GM19043 (cell line): ENCODE data around the gene LCE2A.
"Not testable (repeated sequence)": the region's sequence is repeated elsewhere in the genome, so short reads cannot be mapped to it uniquely, and the experiment has no call there.

ENCODE experiments used
- ATAC-seq: cut with Tn5 transposase; IDR thresholded peaks from one replicate; pipeline ENCODE4 v1.9.1; 2021; ENCODE audit warnings: low read depth; ENCODE audit not compliant: unreplicated experiment

Gene LCE2A

GRCh38 chr1:152697701-152698600 lies at the start of gene LCE2A:
Gene LCE2A, plus strand, starts transcription at chr1:152698345. Its CDS starts 557 bp downstream, at chr1:152698902.
- ATAC-seq, result no peak

DNA sequence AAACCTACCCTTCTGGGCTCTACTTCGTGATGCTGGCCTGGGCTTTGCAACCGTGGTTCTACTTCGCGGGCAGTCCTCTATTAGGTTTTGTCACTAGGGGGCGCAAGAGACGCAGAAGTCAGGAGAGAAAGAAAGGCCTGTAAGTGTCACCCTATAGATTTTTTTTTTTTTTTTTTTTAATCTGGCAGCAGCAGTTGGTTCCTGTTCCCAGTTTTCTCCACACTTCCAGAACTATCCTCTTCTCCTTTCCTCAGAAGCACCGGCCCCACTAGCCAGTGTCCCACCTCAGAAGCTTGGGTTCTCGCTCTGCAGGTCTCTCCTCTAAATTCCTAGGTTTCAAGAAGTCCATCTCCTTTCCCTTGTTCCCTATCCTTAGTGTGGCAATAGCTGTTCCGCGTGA lies 44.0 kb upstream of the LCE2A start:
- no peak for ATAC-seq

DNA sequence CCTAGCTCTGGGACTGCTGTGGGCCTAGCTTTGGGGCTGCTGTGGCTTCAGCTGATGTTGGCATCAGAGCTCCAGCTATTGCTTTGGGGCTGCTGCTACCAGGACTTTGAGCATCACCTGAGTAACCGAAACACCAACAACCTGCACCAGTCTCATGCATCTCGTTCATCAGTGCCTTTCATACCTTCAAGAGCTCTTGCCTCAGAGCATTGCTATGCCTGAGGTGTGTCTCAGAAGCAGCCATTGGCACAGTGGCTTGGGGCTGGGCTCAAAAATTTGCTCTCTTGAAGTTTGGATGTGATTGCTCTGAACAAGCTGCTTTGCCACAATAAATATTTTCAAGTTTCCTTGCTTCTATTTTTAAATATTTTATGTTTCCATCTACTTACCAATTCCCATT lies 41.7 kb upstream of the LCE2A start:
- no peak for ATAC-seq

- no peak for ATAC-seq
Measured at GRCh38 chr1:152657677-152658076, 40.5 kb upstream of the LCE2A start.

- ATAC-seq, result no peak
Measured at GRCh38 chr1:152658649-152659048, 39.5 kb upstream of the LCE2A start.

GRCh38 chr1:152663098-152663497 lies 35.0 kb upstream of the LCE2A start, which contains the start of gene LCE2D:
Gene LCE2D, plus strand, starts transcription at chr1:152663380. Its CDS starts 726 bp downstream, at chr1:152664106.
- ATAC-seq, result no peak

DNA sequence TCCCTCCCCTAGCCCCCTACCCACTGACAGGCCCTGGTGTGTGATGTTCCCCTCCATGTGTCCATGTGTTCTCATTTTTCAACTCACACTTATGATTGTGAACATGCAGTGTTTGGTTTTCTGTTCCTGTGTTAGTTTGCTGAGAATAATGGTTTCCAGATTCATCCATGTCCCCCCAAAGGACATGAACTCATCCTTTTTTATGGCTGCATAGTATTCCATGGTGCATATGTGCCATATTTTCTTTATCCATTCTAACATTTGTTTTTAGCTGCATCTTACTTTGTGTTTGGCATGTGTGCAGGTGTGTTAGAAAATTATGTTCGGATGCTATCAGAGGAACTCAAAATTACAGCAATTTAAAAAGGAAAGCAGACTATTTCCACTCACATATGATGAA lies 32.0 kb upstream of the LCE2A start:
- not testable (repeated sequence) for ATAC-seq

DNA sequence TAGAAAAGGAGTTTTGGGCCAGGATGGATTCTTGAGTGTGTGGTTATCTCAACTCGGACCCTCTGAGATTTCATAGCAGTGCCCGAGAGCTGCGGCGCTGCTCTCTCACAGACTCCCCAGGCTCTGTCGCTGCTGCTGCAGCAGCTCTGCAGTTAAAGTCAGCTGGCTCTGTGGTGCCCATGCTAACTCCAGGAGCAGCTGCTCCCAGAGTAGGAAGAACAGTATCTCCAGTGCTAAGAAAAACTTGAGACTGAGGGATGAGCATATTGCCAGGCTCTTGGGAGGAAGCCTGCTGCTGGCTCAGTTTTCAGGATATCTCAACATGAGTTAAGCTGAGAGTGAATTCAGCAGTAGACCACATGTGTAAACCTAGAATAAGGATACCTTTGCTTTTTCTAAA lies 30.5 kb upstream of the LCE2A start:
- no peak for ATAC-seq

GRCh38 chr1:152673016-152673415 lies 25.1 kb upstream of the LCE2A start:
- ATAC-seq, result no peak

GRCh38 chr1:152674983-152675382 lies 23.2 kb upstream of the LCE2A start, which contains the start of gene LCE2C:
Gene LCE2C, plus strand, starts transcription at chr1:152675279. Its CDS starts 737 bp downstream, at chr1:152676016.
- not testable (repeated sequence) for ATAC-seq

- no peak for ATAC-seq
Measured at GRCh38 chr1:152679459-152679858, 18.7 kb upstream of the LCE2A start.

- ATAC-seq, result no peak
Measured at GRCh38 chr1:152681616-152682015, 16.5 kb upstream of the LCE2A start.

GRCh38 chr1:152683846-152684245 lies 14.3 kb upstream of the LCE2A start:
- no peak for ATAC-seq

DNA sequence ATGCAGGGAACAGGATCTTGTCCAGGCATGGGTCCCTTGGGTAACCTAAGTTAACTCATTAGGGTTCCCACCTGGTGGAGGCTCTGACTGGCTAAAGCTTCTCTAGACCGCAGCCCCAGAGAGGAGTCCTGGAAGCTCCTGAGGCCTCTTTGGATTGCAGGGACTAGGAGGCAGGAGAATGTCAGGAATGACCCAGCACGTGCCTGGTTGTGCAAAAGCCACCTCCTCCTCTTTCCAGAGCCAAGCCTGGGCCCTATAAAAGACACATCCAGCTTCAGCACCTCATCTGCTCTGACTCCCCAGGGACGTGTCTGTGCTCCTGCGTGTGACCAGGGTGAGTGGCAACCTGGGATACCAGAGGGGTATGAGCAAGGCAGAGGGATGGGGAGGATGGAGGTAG lies 12.3 kb upstream of the LCE2A start, which contains the start of gene LCE2B:
Gene LCE2B (plus strand): TSS at position 301 of the 400 bp plus-strand sequence. CDS start 721 bp downstream, outside the sequence.
- ATAC-seq, result not testable (repeated sequence)

- ATAC-seq, result no peak
Measured at GRCh38 chr1:152699746-152700145, 1.6 kb downstream of the LCE2A start.

DNA sequence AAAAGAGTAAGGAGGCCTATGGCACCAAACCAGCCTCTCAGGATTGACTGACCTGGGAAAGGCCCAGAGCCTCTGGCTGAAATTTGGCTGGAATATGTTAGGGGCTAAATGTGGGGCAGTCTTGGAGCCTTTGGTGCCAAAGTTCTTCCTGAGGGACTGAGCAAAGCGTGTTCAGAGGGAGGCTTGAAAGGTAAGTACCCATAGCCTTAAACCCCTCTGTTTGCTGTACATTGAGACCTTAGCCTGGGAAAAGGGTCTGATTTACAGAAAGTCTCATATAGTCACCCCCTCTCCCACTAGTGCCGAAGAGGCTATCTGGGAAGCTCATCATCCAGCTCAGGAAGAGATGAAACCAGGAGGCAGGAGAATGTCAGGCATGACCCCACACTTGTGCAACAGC lies 9.7 kb downstream of the LCE2A start, which contains the start of gene LCE4A:
Gene LCE4A (plus strand): TSS at position 301 of the 400 bp plus-strand sequence. CDS start 916 bp downstream, outside the sequence.
- no peak for ATAC-seq

GRCh38 chr1:152718238-152718637 lies 20.1 kb downstream of the LCE2A start:
- ATAC-seq, result no peak

DNA sequence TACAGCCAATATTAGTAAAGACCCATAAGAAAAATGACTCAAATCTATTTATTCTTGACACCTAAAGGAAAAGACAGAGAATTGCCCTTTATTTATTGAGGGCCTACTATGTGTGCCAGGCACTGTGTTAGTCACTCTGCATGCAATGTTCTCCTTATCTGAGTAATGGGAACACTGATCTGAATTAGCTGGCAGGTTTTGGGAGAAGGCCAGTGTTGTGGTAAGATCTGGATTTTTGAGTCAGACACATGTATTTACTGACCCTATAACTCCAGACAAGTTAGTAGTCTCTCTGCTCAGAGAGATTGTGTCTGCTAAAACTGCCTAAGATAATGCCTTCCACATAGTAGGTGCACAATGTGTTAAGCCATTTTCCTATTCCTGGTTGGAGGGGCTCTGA lies 27.1 kb downstream of the LCE2A start:
- ATAC-seq, result no peak

DNA sequence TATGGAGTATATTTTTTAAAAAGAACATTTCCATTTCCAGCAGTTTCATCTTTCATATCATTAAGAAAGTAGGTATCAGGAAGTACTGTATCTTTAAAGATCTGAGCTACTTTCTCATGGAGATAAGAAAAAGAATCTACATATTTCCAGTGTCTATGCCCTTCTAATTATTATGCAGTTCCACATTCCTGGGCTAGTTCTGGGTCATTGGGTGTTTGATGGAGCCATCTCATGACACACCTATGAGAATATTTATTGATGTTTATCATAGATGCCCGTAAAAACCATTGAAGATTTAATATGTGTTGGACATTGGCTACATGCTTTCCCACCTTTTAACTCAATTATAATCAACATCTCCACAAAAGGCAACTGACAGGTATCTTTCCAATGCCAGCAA lies 30.8 kb downstream of the LCE2A start:
- ATAC-seq, result no peak

DNA sequence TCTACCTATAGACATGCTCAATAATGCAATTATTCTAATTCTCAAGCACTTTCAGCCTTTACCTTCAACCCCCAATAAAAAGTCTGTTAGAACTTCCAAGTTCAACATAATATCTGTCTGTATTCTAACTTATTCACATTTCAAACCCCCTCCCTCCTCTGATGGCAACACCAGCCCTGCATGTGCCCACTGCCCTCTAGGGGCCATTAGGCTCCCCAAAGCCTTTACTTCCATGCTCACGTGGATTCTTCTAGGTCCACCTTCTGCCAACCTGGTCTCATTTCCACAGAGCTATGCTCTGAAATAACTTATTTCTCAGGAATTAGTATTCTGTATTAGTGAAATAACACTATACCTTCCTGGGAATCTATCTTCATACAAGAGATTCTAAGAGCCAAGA lies 37.5 kb downstream of the LCE2A start:
- no peak for ATAC-seq

DNA sequence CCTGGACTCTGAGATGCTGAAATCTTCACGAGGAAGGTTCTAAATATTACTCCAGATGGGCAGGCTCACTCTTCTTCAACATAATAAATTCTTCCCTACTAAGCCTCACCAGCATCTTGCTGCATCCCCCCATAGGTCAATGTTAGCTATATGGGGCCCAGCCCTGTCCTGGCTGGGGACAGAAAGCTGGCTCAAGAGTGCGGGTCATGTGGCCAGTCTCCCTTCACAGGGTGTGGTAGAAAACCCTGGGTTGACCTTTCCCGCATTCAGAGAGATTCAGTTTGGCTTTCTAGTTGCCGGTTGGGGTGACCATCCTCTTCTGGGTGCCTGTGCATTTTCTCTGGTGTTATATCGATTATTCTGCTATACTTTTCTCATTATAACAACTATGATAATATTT lies 39.9 kb downstream of the LCE2A start:
- ATAC-seq, result no peak

GRCh38 chr1:152739841-152740240 lies 41.7 kb downstream of the LCE2A start:
- no peak for ATAC-seq
